Nephron (organoid): ENCODE data around the gene GRIN3B.

Source experiments
- H3K27ac Mint-ChIP-seq, 3 experiments: 2 replicates each; pipeline ENCODE4 v1.8.0; 2020; ENCODE audit warnings: mixed read lengths in 3 of 3, mild to moderate bottlenecking in 2 of 3, moderate library complexity in 1 of 3
- H3K27me3 Mint-ChIP-seq: 2 replicates; pipeline ENCODE4 v1.8.0; 2021; ENCODE audit warnings: low read depth, mild to moderate bottlenecking, moderate library complexity, mixed read lengths
- H3K36me3 Mint-ChIP-seq: 2 replicates; pipeline ENCODE4 v1.8.0; 2020; ENCODE audit warnings: low read depth, mixed read lengths
- H3K4me1 Mint-ChIP-seq: 2 replicates; pipeline ENCODE4 v1.8.0; 2020; ENCODE audit warnings: mixed read lengths
- H3K4me3 Mint-ChIP-seq, 3 experiments: 2 replicates each; pipeline ENCODE4 v1.8.0; 2020; ENCODE audit warnings: mild to moderate bottlenecking in 3 of 3, mixed read lengths in 3 of 3, moderate library complexity in 2 of 3
- H3K9me3 Mint-ChIP-seq: 2 replicates; pipeline ENCODE4 v1.8.0; 2020; ENCODE audit warnings: mixed read lengths
- TF ChIP-seq, protein P1 (sequence below), 3 experiments: fragments of 200-600 bp; sonication (generic); IDR thresholded peaks; one replicate each; pipeline ENCODE4 v1.5.0; 2021; ENCODE audit warnings: antibody characterized with exemption in 3 of 3; ENCODE audit not compliant: unreplicated experiment in 3 of 3

Gene GRIN3B

GRCh38 chr19:1013218-1013617, 13.0 kb downstream of the GRIN3B start:
- Mint-ChIP-seq H3K36me3 (no peaks in the 10 kb centered on the region), H3K27me3 (no peaks in the 10 kb centered on the region), H3K9me3 (no peaks in the 10 kb centered on the region), H3K27ac (no peak overlapping the region), H3K4me3 (no peak overlapping the region), H3K4me1 (peaks cover 9% of the 10 kb centered on the region)
- TF ChIP-seq, protein P1, sequence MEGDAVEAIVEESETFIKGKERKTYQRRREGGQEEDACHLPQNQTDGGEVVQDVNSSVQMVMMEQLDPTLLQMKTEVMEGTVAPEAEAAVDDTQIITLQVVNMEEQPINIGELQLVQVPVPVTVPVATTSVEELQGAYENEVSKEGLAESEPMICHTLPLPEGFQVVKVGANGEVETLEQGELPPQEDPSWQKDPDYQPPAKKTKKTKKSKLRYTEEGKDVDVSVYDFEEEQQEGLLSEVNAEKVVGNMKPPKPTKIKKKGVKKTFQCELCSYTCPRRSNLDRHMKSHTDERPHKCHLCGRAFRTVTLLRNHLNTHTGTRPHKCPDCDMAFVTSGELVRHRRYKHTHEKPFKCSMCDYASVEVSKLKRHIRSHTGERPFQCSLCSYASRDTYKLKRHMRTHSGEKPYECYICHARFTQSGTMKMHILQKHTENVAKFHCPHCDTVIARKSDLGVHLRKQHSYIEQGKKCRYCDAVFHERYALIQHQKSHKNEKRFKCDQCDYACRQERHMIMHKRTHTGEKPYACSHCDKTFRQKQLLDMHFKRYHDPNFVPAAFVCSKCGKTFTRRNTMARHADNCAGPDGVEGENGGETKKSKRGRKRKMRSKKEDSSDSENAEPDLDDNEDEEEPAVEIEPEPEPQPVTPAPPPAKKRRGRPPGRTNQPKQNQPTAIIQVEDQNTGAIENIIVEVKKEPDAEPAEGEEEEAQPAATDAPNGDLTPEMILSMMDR (IDR thresholded peaks at IDR 0.05; ENCODE audit: unreplicated experiment in 3 of 3): no peak

DNA sequence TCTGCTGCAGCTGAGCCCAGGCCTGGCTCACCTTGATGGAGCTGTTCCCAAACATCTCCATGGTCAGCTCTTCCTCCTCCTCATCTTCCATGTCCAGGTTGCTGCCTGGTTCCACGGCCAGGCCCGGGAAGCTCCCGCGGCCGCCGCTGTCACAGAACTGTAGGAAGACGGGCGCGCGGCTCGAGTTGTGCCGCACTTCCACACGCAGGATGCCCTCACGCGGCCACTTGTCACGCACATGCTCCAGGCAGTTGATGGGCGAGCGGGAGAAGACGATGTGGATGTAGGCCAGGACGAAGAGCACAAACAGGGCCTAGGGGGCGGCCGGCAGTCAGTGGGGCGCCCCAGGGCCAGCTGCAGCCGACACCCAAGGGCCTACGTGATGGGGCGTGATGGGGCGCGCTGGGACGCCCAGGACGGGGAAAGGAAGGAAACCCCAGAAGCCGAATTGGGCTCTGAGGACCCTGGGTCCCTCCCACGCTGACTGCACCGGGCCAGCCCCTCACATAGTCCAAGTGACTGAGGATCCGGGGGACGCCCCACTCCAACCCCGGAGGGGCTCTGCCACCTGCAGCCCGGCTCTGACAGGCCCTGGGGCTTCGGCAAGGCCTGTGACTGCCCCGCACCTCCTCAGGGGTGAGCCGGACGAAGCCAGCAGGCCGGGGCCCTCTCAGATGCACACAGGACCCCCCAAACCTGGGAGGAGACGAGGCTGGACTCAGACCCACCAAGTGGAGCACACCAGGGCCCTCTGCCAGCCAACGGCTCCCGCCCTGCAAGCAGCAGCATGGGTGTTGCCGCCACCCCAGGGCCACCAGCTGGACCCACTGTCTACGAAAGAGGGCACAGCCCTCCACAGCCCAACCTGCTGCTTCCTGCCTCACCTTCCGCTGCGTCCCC, 14.2 kb downstream of the GRIN3B start:
- H3K9me3 Mint-ChIP-seq: no peaks in the 10 kb centered on the region
- TF ChIP-seq, protein P1 (IDR thresholded peaks at IDR 0.05; ENCODE audit: unreplicated experiment in 3 of 3): no peak
- H3K27me3 Mint-ChIP-seq: no peaks in the 10 kb centered on the region
- H3K4me3 Mint-ChIP-seq: no peak overlapping the region
- H3K36me3 Mint-ChIP-seq: no peaks in the 10 kb centered on the region
- peaks cover 9% of the 10 kb centered on the region for H3K4me1 Mint-ChIP-seq
- no peak overlapping the region for H3K27ac Mint-ChIP-seq

GRCh38 chr19:1015061-1015781, 15.0 kb downstream of the GRIN3B start:
- H3K4me3 Mint-ChIP-seq: peak overlapping the region in 1 of 3 experiments; percentile 66
- TF ChIP-seq, protein P1 (IDR thresholded peaks at IDR 0.05; ENCODE audit: unreplicated experiment in 3 of 3): no peak

DNA sequence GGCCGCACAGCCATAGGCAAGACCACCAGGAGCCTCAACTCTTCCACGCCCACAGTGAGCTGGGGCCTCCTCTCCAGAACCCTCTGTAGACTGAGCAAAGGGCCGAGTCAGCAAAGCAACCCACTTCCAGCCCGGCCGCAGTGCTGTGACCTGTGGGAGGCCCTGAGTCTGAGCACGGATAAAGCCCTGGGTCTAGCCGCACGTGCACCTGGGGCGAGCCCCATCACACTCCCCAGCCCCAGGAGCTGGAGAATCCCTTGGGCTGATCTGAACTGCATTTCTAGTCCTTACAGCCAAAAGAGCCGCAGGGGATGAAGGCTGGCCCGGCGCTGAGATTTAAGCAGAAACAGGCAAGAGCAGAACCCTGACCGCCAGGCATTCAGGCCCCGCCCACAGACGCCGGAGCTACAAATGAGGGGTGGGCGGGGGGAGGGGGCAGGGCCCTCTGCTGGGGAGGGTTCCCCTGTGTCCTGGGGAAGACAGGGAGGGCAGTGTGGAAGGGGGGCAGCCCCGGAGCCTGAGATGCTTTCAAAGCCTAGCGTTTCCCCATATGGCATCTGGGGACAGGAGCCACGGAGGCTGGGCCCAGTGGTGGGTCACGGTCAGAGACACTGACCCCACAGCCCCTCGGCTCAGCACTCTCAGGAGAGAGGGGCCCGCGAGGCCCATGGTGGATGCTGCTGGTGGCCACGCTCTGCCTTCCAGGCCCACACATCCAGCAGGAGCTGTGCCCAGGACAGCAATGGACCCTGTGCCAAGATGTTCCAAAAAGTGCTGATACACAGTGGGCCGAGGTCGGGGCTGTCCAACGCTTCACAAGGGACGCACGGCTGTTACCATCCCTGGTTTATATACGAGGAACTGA, 15.8 kb downstream of the GRIN3B start:
- Mint-ChIP-seq H3K4me3 (peak overlapping the region; percentile 66 to 75 (median 67)), H3K36me3 (no peaks in the 10 kb centered on the region), H3K27me3 (no peaks in the 10 kb centered on the region), H3K9me3 (no peaks in the 10 kb centered on the region), H3K27ac (peak overlapping the region in 2 of 3 experiments; percentile 65 to 81), H3K4me1 (peaks cover 9% of the 10 kb centered on the region)
- TF ChIP-seq, protein P1 (IDR thresholded peaks at IDR 0.05; ENCODE audit: unreplicated experiment in 3 of 3): no peak

More at GRCh38 chr19:1015061-1015781, 15.0 kb downstream of the GRIN3B start:
- H3K27ac Mint-ChIP-seq: peak overlapping the region in 2 of 3 experiments; percentile 65 to 81
- no peaks in the 10 kb centered on the region for H3K27me3 Mint-ChIP-seq
- H3K36me3 Mint-ChIP-seq: no peaks in the 10 kb centered on the region
- H3K9me3 Mint-ChIP-seq: no peaks in the 10 kb centered on the region
- H3K4me1 Mint-ChIP-seq: peaks cover 9% of the 10 kb centered on the region

DNA sequence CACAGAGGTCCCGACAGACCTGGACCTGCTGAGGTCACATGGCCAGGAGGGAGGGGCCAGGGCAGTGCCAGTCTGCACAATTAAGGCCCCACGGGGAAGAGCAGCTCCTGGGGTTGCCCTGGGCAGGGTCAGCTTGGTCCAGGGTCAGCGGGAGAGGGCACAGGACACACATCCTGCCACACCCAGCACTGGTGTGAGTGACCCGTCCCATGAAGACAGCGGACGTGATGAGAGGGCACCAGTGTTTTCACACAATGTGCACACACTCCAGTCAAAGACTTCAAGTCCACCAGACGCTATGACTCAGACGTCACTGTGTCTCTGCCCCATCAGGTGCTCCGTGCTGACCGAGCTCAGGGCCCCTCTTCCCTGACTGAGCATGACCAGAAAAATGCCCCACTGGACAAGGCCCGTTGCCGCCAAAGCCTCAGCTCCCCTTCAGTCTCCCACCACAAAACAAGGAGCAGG, 16.5 kb downstream of the GRIN3B start:
- no peaks in the 10 kb centered on the region for H3K9me3 Mint-ChIP-seq
- H3K4me3 Mint-ChIP-seq: peak overlapping the region; percentile 66 to 75 (median 75)
- H3K36me3 Mint-ChIP-seq: no peaks in the 10 kb centered on the region
- H3K27me3 Mint-ChIP-seq: peaks cover 3% of the 10 kb centered on the region
- peaks cover 16% of the 10 kb centered on the region for H3K4me1 Mint-ChIP-seq
- TF ChIP-seq, protein P1 (IDR thresholded peaks at IDR 0.05; ENCODE audit: unreplicated experiment in 3 of 3): no peak
- H3K27ac Mint-ChIP-seq: peak overlapping the region; percentile 48 to 83 (median 81)
